Brain pericyte (primary cell): Measurements from ENCODE around the gene BICD1.
"Not testable (repeated sequence)": the region's sequence is repeated elsewhere in the genome, so short reads cannot be mapped to it uniquely, and the experiment has no call there.

ENCODE experiments used
- DNase-seq: peaks from one replicate; pipeline ENCODE4 v3.0.0-alpha.2; 2012; ENCODE audit warnings: low read depth, low spot score

Gene BICD1

DNA sequence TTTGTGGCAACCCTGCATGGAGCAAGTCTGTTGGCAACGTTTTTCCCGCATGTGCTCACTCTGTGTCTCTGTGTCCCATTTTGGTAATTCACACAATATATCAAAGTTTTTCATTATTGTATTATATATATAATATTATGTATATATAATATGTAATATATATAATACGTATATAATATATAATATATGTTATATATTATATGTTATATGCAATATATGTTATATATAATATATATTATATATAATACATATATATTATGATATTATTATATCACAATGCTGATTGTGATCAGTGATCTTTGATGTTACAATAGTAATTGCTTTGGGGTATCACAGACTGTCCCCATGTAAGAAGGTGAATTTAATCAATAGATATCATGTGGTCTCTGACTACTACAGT is 84.8 kb downstream of the BICD1 start:
- DNase-seq, result no peak

DNA sequence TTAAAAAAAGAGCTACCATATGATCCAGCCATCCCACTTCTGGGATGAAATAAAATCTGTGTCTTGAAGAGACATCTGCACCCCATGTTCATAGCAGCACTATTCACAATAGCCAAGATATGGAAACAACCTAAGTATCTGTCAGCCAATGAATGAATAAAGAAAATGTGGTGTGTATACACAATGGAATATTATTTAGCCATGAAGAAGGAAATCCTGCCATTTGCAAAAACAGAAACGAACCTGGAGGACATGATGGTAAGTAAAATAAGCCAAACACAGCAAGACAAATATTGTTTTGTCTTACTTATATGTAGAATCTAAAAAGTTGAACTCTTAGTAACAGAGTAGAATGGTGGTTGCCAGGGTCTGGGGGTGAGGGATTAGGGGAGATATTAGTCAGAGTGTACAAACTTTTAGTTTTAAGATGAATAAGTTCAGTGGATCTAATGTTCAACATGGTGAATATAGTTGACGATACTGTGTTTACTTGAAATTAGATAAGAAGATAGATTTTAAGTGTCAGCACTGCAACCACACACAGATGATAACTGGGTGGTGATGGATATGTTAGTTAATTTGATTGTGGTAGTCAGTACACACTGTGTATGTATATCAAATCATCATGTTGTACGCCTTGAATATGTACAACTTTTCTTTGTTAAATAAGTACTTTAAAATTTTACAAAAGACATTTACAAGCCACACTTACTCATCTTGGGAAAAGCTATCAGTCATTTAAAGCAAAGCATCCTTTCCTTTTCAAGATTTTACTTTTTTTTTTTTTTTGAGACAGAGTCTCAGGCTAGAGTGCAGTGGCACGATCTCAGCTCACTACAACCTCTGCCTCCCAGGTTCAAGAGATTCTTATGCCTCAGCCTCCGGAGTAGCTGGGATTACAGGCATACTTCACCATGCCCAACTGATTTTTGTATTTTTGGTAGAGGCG is 89.9 kb downstream of the BICD1 start:
- DNase-seq, result no peak

DNA sequence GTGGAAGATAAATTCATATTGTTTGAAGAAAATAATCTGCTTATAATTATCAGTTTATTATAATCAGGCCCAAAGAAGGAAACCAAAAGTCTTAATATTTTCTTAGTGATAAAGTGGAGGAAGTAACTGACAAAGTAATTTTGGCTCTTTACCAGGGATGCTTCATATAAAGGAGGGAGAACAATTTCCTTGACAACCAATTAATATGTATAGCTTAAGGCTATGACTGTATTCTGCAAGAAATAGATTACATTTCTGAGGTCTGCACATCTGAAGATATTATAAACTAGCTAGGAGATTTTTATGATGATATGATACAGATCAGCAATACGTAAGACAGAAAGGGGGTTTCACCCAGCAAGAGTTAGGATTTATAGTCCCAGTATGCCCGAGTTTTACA is 90.8 kb downstream of the BICD1 start:
- DNase-seq, result no peak

DNA sequence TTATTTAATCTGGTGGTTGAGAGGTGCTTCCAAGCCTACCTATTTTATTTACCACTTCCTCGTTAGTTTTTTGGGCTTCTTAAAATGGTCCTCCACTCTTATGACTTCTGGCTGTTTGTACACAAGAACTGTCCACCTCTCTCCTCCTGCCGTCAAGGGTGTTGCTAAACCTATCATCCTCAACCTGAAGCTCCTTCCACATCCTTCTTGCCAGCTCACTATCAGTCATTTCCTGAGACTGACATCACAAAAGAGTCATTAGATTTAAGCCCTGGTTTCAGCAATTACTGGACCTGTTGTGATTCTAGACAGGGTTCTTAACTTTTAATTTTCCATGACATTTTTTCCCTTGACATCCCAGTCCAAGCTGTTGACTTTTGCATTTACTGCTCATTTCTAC is 91.9 kb downstream of the BICD1 start:
- no peak for DNase-seq

DNA sequence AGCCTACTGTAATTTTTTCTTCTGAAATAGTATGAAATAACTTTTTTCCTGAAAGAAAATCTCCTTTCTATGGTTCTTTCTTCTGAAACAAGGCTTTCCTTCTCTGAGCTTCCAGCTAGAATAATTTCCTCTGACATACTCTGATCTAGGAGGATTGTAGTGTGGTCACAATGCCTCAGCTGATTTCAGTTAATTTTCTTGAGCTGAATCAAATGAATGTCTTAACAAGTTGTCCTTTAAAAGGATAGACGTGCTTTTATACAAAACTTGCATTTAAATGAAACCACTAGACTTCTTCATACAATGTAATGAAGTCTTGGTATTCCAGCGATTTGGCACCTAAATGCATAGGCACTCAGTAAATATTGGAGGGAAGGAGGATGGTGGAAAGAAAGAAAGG is 94.4 kb downstream of the BICD1 start:
- DNase-seq, result no peak

DNA sequence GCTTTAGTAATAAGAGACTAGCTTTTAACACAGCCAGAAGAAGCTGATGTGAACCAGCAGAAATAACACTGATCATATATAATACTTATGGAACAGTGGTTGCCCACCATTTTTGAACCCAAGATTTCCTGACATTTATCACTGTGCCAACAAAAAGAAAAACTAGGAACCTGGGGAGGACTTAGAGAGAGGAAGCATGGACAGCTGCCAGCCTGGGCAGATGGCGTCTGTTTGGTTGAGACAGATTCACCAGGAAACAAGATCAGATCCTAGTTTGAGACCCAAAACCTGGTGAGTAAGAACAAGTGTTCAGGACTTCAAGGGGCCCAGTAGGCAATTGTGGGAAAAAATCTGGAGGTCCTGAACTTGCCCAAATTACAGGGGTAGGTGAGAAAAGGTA is 95.3 kb downstream of the BICD1 start:
- no peak for DNase-seq

DNA sequence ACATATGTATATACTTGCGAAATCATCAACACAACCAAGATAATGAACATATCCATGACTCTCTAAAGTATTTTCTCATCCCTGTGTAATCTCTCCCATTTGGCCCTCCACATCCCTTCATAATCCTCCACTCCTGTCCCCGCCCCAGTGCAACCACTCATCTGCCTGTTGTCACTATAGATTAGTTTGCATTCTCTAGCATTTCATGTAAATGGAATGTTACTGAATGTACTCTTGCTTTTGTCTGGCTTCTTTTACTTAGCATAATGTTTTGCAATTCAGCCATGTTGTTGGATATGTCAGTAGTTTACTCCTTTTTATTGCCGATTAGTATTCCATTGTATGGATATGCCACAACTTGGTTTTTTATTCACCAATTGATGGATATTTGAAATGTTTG is 99.1 kb downstream of the BICD1 start:
- no peak for DNase-seq

DNA sequence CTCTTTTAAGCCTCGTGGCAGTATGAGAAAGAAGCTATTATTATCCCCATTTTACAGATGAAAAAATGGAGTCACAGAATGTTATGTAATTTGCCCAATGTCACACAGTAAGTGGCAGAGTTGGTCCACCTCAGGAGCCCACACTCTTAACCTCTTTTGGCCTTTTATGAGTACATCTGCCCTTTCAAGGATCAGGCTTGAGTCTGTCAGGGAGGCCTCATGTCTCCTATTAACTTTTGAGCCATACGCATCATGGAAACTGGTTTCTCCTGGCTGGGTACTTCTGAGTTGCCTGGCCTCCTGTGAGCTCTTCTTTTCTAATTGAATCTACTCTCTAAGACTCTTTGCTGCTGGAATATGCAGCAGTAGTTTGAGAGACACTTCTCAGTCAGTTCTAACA is 101.7 kb downstream of the BICD1 start:
- DNase-seq, result no peak

DNA sequence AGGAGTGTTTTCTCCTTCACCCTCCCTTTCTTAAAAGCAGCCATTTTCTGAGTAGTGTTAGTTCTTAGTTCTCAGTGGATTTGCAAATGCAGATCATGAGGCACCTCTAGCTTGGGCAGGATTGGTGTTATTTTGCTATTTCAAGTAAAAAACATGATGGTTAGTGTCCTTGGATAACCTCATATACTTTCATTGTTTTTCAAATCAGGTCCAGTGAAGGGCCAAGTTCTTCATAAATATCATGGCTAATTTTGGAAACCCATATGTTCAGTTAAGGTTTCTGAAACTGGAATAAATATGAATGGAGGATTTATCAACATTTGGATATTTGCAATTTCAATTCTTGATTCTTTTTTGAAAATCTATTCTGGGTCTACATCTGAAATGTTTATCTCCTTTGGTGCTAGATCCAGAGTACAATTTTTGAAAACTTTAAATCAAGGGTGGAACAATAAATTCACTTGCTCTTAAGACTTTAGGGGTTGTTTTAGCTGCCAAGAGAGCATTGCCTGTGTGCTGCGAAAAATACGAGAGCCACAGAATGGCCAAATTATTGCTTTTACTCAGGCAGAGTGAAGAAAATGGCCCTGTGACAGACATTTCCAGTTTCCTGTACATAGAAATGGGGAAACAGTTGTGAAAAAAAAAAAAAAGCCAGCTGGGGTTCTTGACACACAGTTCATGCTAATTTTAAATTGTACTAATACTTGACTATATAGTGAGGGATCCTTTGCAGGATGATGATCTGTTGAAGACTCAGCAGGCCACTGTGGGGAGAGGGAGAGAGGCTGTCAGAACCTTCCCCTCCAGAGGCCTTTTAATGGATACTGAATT is 104.6 kb downstream of the BICD1 start:
- DNase-seq, result no peak

DNA sequence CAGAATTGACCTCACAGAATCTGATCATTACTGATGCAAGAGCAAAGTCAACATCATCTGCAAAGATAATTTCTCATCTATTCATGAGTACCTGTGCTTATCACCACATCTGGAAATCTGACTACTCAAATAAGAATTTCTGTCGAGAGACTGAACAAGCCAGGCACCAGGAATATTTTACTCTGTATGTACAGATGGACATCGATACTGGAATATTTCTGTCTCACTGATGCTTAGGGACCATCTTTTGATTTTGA is 105.2 kb downstream of the BICD1 start:
- no peak for DNase-seq

DNA sequence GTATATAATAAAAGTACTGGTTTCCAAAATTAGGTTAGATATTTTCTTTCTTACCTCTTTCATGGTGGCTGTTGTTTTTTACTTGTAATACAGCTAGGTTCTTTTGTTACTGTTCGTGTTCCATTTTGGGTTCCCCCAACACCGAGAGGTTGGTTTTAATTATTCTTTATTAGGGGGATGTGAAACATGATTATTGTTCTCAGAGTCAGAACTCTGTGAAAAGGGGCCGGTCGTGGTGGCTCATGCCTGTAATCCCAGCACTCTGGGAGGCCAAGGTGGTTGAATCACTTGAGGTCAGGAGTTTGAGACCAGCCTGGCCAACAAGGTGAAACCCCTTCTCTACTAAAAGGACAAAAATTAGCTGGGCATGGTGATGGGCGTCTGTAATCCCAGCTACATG is 108.1 kb downstream of the BICD1 start:
- DNase-seq, result no peak

DNA sequence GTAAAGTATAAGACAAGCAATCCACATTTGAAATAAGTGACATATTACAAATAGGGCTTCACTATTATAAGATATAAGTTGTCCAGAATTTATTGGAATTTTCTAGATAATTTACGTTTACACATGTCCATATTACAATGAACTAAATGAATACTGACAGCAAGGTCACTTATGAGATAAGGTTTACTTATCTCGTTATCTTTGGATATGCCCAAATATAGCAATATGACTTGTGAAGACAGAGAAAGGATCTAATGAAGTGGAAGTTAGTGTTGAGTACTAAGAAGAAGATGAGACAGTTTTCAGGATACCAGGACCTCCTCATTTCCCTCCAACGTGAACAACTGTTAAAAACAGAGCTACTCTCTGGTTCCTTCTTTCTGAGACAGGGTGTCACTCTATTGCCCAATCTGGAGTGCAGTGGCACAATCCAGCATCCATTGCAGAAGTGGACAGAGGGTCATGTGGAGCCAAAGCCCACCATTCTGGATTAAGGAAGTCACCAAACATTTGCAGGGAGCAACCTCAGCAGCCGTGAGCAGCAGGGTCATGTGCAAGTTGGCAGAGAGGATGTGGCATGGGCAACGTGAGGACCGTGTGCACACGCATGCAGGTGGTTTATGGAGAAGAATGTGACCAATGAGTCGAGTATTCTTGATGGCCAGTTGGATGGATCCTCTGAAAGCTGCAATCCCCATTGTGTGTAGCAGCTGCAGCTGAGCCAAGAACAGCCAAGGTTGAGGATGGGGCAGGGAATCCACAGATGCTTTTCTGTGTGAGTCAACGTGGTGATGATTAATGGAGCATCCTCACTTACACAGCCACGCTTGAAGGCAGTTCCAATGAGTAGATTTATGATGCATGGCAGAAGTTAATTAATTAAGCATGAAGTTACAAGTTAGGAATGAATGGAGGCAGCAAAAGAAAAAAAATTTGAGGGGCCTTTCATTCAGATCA is 111.0 kb downstream of the BICD1 start:
- no peak for DNase-seq

DNA sequence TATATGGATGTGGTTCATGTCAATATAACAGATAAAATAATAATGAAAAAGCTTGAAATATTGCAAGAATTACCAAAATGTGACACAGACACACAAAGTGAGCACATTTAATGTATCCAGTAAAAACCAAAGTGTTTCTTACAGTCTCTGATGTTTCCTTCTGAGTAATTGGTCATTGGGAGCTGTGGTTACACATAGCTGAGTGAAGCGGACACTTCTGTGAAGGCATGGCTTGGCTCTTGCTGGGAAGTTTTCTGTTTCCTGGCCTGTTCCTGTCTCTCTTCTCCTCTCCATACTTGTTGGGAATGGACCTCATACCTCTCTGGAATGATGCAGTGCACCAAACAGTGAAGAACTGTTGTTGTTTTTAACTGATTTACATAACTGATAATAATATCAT is 117.3 kb downstream of the BICD1 start:
- DNase-seq, result no peak

DNA sequence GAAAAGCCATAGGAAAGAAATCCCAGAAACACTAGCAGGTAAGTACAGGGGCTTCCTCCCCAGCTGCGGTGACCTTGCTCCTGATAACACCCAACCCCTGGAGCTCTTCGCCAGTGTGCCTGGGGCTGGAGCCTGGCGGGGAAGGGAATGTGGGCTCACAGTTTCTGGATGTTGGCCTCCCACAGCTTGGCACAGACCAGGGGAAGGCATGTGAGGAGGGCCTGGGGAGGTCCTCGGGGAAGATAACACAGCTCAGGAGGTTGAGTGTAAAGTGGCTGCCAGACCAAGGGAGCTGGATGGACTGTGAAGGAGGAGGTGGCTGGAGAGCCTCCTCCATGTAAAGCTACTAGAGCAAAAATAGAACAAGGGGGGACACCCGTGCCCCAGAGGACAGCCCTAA is 120.1 kb downstream of the BICD1 start:
- no peak for DNase-seq

DNA sequence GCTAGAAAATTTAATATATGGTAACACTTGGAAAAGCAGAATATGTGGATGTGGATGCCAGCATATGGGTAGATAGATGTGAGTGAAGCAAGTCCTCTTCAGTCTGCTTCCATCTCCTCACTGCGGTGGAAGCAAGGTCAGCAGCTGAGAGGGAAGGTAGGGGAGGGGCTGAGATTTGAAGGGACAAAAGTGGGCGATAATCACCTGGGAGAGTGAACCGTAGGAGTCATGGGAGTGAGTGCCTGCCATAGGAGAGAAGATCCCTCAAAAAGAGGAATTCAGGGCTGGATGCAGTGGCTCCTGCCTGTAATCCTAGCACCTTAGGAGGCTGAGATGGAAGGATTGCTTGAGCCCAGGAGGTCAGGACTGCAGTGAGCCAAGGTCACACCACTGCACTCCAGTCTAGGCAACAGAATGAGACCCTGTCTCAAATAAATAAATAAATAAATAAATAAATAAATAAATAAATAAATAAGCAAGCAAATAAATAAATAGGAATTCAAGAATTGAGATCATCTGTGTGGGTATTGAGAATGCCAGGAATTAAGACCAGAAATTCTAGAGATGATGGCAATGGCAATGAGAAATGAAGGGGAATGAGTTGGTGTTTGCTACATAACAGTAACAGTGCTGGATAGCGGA is 123.4 kb downstream of the BICD1 start:
- no peak for DNase-seq

DNA sequence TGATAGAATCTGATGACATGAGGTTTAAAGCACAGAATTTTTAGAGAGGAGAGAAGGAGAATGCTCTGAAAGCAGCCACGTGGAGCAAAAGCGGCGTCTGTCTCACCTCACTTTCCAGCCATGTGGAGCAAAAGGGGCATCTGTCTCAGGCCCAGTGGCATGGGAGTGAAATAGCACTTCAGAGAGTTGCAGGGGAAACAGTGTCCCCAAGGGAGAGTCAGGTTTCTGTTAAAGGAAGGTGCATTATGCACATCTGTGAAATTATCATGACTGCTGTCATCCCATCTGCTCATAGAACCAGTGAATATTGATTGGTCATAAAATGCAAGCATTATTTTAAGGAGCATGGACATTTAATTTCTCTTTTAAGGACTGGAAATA is 124.0 kb downstream of the BICD1 start:
- DNase-seq, result no peak

DNA sequence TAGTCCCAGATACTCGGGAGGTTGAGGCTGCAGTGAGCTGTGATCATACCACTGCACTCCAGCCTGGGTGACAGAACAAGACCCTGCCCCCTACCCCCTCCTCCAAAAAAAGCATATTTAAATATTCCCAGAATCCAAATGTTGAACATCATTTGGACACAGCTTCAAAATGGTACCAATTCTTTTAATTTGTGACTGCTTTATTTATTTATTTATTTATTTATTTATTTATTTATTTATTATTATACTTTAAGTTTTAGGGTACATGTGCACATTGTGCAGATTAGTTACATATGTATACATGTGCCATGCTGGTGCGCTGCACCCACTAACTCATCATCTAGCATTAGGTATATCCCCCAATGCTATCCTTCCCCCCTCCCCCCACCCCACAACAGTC is 124.7 kb downstream of the BICD1 start:
- DNase-seq, result not testable (repeated sequence)

DNA sequence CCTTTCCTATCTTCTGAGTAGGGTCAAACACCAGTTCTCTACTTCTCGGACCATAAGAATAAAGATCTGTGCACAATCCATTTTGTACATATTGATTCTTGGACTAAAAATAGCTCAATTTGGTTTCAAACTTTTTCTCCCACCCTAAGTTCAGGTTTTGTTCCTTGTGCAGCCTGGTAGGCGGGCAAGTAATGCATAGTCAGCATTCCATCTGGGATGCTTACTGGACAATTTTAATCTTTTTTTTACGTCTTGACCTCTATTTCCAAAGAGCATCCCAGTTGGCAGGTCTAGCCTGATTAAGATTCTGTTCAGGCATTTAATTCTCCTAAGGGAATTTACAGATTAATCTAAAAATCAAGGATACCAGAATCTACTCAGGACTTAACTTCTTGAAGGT is 126.9 kb downstream of the BICD1 start:
- no peak for DNase-seq

DNA sequence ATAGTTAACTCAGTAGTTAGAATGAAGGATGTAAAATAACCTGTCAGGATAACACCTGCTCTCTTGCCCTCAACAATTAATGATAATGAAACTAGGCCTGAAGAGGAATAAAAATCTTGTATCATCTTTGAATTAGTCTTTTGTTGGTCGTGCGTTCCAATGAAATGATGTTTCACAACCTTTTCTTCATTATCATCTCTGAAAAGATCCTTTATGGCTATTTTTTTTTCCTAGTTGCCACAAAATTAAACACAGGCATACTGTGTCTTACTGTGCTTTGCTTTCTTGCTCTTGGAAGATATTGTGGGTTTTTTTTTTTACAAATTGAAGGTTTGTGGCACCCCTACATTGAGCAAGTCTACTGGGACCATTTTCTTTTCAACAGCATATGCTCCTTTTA is 128.6 kb downstream of the BICD1 start:
- no peak for DNase-seq

DNA sequence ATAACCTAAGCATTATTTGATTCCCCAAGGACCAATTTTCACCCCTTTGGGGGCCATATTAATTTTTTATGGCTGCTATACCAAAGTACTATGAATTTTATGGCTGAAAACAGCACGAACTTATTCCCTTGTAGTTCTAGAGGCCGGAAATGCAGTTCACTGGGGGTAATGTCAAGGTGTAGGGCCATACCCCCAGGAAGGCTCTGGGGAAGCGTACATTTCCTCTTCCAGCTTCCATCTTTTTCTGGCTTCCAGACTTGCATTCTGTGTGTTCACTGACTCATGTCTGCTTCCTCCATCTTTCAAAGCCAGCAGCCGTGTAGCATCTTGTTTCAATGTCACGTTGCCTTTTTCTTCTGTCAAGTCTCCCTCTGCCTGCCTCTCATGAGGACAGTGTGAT is 133.5 kb downstream of the BICD1 start:
- DNase-seq, result no peak

DNA sequence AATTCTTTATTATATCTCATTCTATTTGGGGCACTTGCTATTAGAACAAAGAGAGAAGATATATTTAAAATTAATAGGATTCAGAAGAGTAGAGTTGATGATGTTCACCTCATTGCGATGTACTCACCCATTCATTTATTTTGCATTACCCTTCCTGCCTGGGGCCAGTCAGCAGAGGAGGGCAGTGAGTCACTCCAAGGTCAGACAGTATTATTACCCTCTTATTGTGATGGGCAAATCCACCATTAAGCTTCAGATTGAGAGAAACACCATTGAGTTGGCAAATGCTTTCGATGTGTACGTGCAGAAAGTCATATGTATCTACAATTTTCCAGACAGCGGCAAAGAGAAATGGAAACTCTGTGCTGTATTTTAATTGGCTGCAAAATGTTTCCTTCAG is 134.2 kb downstream of the BICD1 start:
- no peak for DNase-seq

DNA sequence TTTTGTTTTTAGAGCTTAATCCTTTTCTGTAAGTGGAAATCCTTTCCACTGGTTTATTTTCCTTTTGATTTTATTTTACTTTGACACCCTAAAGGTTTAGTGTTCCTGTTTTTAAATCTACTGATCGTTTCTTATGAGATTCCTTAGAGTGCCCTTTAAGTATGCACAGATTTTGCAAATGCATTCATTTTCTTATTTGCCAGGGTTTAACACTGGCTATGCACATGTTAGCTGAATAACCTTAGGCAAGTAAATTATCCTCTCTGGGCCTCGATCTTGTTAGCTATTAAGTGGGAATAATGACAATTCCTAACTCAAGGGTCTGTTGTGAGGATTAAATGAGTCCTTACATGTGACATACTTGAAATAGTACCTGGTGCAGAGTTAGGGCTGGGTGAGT is 136.0 kb downstream of the BICD1 start:
- no peak for DNase-seq
